Activated CD4-positive, alpha-beta T cell treated with anti-CD3 and anti-CD28 coated beads for 4 hours (primary cell): ENCODE results near the gene CLPTM1L.
A peak's percentile ranks its signal among the peaks of the same experiment; 100 is the strongest.
"Not testable (repeated sequence)": the region's sequence is repeated elsewhere in the genome, so short reads cannot be mapped to it uniquely, and the experiment has no call there.

Experiments
- DNase-seq, 2 donors: peaks; one replicate each; pipeline ENCODE4 v3.0.0-alpha.2; 2020

Gene CLPTM1L

DNA sequence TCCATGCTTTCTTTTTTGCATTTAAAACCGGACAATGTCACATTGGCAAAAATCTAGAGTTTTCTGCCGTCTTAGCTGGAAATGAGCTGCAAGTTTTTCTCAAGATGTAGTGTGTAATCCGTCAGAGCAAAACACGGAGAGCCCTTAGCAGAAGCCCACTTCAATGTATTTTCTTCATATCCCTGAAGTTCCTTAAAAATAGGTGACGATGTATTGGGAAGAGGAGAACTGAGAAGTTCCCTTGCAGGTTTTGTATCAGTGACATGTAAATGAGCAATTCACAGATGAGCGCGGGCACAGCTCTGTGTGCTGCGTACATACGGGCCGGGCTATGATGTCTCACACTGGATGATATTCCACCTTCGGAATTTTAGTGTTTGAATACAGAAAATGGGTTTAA, 14.8 kb upstream of the CLPTM1L start:
- DNase-seq, result no peak

DNA sequence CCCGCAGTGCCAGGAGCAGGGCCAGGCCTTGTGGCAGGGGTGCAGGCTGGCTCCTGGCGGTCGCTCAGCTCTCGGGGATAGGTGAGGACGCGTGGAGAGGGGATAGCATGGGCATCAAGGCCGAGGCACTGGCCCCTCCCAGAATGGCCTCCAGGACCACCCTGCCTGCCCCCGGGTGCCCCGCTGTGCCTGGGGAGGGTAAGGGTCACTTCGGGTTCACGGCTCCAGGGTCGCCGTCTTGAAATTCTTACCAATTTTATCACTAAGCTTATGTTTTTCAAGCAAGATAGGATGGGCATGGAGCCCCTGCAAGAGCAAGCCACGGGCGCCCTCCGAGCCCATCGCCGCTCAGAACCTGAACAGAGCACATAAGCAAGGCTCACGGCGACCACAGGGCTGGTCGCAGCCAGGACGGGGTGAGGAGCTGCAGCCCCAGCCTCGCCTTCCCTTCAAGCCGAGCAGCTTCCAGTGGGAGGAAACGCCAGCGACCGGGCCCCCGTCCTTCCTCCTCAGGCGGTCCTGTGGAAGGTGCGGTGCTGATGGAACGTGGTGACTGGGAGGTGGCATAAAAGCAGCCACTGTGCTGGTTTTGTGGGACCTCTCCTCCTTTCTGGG, 14.2 kb upstream of the CLPTM1L start:
- DNase-seq, result no peak

DNA sequence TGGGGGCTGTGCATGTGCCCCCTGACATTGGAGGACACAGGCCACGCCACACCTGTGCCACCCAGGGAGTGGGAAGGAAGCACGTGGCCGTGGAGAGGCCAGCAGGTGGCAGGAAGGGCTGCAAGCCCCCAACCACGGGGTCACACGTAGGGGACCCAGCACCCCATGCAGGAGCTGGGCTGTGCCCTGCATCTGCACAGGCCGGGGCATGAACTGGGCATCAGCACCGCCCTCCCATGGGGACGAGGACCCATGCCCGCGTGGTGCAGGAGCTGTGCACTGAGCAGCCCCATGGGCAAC, 13.8 kb upstream of the CLPTM1L start:
- no peak for DNase-seq

DNA sequence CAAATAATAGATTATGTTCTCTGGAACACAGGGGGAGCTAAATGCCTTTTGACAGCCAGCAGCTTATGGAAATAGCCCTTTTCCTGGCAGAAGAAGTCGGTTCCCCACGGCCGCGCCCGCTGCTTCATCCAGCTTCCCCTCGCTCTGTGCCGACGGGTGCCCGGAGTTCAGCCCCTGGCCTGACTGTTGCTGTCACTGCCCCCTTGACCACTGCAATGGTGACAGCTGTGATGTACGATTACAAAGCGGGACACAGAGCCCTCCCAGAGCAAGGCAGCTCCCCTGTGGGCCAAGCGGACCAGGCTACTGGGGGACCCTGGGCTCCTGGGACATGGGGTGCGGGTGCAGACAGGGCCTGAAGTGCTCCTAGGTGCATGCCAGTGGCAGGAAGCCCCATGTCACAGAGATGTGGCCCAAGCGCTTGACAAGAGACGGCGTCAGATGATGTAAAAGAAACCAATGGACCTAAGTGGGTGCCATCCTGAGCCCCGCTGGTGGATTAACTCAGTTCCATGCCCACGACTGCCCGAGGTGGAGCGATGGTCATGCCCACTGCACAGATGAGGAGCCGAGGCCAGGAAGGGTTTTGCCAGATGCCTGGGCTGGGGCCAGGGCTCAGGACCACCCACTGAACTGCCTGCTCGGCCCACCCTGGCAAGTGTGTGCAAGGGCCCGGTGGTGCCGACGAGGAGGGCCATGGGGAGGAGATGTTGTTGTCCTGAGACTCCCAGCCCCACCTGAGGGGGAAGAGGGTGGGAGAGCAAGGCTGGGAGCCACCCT, 13.2 kb upstream of the CLPTM1L start:
- DNase-seq, result no peak

DNA sequence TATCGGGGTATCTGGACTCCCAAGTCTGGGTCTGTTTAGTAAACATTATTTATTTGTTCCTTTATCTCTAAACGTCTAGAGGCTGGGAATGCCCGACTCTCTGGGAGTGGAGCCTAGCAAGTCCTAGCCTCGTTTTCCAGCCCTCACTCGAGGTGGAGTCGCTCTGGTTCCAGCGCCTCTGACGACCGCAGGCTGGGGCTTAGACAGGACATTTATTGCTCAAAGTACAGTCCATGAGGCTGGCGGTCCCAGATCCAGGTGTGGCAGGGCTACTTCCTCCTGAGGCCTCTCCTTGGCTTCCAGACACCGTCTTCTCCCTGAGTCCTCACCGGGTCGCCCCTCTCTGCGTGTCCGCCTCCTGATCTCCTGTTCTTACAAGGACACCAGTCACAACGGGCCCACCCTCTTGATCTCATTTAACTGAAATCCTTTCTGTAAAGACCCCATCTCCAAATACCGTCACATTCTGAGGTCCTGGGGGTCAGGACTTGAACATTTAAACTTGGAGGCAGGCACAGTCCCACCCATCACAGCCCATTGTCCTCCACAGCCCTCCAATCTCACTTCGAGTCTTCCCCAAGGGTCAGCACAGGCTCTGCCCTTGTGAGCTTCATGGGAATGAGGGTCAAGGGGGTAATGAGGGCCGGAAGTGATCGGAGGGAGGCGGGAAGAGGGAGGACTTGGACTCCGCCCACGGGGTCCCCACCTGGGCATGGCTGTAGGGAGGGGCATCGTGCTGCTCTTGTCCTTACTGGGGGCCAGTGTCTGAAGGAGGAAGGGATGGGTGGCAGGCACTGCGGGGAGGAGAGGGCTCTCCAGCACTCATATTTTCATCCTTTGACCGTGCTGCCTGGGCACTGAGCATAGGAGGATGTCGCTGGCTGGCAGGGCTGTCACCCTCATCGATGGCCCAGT, 12.2 kb upstream of the CLPTM1L start:
- no peak for DNase-seq

DNA sequence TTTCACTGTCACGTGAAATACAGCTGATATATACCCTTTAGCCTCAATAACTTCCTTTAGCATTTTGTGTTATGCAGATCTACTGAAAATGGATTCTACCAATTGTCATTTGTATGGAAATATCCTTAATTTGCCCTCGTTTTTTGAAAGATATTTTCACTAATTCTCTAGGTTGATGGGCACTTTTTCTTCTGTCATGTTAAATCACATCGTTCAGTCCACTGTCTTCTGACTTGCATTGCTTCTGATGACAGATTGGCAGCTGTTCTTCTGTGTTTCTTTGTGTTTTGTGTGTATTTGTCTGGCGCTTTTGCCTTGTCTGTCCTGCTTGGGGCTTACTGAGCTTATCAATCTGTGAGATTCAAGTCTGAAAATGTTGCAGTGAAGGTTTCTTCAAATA, 9.7 kb upstream of the CLPTM1L start:
- no peak for DNase-seq

DNA sequence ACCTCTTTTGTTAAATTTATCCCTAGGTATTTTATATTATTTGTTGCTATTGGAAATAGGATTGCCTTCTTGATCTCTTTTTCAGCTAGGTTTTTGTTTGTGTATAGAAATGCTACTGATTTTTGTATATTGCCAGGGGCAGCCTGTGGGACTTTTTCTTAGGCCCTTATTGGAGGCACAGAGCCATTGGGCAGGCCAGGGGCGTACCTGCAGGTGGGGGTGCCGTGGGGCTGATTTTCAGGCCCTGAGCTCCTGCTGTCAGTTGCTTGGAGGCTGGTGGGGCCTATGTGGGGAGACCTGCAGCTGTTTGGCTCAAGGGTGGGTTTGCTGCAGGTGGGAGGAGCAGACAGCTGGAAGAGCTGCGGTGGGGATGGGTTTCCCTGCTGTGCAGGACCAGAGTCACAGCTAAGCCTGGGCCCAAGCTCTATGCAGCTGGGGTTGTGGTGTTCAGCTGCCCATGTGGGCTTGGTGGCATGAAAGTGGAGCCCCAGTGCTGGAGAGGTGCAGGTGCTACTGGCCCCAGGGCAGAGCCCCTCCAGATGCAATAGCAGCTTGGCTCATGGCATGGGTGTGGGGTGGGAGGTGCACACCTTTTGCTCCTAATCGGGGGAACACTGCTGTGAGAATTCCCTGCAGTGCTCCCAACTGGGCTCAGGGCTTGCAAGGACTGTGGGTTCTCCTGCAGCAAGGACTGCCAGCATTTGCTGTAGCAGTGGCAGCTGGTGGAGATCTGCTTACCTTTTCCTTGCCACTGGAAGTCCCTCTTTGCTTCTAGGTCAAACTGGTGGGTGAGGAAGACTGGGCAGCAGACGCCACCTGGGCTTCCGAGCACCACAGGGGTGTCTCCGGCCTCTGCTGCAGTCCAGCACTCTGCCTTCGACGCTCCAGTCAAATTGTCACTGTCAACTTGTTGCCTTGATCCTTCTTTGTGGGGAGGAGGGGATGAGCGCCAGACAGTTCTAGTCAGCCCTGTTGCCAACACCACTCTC, 7.6 kb upstream of the CLPTM1L start:
- no peak for DNase-seq

DNA sequence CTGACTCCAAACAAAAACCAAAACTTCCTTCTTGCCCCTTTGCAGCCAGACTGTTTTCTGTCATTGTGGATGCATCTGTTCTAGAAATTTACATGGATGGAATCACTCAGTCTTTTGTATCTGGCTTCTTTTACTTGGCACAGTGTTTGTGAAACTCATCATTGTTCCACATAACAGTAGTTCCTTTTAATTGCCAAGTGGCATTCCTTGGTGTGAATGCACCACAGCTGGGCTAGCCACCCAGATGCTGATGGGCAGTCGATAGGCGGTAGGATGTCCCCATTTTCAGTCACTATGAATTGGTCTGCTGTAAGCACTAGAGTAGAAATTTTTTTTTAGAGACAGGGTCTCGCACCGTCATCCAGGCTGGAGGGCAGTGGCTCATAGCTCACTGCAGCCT, 6.3 kb upstream of the CLPTM1L start:
- no peak for DNase-seq

DNA sequence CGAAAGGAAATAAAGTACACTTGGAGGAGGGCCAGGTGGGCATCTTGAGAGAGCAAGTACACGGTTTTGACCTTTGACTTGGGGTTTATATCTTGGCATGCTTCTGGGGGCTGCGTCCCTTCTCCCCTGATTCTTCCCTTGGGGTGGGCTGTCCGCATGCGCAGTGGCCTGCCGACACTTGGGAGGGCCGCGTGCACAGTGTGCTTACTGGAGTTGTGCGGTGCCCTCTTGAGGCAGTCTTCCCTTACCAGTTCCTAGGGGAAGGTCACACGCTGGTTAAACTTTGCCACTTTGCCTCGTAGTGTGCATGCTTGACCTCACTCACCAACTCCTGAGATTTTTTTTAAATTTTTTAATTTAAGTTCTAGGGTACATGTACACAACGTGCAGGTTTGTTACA, 4.3 kb upstream of the CLPTM1L start:
- no peak for DNase-seq

DNA sequence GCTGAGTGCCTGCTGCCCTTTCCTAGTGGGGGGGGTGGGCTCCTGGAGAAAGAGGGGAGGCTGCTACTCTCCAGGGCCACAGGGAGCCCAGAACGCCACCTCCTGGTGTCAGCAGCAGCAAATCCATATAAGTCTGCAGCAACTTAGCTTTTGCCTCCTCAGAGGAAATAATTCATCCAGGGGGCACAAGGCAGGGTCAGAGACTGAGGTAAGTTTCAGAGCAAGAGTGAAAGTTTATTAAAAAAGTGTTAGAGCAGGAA, 4.0 kb upstream of the CLPTM1L start:
- DNase-seq, result no peak

DNA sequence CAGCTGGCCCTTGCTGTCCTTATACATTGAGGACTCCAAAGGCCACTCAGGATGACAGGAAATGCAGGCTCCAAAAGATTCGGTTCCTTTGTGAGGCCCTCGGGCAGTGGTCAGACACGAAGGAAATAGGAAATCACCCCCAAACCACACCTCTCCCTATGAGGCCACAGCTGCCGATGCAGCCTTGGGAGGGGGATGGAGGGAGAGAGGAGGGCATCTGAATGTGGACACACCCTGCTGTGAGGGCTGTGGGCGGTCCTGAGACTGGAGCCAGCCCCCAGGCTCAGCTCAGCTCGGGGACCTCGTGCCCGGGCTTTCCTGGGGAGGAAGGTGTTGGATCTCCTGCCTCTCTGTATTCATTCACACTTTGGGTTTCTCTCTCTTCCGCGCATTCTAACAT, 2.7 kb upstream of the CLPTM1L start:
- no peak for DNase-seq

DNA sequence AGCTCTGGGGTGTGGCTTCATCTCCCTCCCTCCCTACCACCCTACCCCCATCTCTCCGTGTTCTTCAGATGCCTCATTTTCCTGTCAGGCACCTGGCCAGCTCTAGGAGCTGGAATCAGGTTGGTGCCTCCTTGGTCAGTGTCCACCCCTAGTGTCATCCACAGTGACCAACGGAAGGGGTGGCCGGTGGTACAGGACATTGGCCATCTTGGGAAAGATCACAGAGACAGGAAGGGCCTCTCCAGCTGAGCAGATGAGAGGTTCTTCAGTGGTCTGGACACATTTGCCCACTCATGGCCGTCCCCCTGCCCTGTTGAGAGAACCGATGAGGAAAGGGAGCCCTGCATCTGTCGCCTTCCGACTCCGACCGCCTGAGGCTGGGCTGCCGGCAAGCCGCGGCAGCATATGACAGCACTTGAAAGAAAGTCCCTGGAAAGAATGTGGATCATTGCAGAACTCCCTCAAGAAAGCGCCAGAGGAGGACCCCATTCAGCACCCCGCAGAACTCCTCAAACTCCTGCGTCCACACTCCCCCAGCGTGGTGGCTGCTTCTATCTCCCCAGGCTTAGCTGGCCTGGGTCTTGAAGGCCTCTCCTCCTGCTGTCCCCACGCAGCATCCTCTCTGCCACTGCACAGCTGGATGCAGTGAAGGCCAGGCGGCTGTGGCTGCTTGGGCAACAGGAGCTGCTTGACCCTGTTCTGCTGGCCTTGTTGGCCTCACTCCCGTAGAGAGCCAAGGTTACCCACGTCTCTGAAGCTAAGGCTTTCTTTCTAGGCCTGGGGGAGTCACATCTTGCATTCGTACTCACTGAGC, 1.9 kb upstream of the CLPTM1L start:
- no peak for DNase-seq

DNA sequence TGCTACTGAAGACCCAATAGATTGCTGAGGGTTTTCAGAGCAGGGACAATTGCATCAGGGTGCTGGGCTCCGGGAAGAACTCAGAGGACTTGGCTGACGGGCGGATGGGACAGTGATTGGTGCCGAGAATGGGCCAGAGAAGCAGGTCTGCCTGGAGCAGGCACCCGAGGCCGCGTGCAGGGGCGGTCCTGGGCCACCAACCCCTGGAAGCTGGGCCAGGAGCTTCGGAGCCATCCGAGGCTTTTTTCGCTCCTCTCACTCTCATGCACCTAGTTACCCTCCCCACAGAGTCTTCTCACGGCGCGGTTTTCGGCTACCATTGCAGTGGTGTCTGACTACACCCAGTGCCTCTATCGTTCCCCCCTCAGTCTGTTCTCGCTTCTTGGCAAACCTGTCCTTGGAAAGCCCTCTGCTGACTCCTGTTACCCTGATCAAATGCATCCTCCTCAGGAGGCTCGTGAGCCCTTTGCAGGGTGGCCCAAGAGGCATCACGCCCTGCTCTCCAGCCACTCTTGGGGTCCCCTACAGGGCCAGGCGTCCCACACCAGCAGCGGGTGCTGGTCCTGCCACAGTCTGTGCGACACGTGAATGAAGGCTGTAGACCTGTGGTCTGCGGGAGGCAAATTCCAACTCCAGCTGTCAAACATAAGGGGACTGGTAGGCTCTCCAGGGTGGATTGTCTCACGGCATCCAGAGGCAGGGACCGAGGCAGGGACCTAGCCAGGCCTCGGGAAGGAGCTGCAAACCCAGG, 1.2 kb upstream of the CLPTM1L start:
- no peak for DNase-seq

DNA sequence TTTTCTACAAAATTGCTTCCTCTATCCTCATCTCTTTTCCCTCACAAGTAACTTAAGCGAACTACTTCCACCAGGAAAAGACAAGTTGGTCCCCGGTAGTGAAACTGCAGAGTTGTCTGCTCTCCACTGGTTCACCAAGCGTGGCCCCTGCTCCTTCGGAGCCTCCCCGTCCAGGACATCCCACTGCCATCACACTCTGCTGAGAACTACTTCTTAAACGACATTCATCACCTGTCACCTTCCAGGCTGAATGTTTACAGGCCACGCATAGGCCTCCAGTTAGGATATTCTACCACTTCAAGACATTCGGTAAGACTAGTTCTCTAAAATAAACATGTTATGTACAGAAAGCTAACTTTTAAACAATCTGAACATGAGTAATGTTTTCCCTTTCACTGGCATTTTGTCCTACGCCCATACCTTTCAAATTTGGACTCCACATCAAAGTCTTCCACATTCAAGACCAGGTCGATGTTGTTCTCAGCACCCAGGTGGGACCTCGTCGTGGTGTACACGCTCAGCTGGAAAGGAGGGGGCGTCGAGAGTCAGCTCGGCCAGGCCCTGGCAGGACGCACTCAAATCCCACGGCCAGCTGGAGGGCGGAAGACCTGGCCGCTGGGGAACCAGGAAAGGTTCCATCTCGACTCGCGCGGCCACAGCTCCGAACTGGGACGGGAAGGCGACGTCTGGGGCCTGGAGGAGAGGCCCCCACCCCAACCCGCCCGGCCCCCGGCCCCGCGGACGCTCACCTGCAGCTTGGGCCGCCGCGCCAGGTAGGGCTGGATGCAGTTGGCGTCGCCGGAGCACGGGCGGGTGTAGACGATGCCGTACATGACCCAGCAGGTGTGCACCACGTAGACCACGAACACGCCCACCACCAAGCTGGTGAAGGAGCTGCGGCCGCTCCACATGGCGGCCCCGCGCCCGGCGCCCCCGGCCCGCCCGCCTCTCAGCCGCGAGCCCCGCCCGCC, 683 bp downstream of the CLPTM1L start:
- peak; percentile 20 to 36 for DNase-seq

DNA sequence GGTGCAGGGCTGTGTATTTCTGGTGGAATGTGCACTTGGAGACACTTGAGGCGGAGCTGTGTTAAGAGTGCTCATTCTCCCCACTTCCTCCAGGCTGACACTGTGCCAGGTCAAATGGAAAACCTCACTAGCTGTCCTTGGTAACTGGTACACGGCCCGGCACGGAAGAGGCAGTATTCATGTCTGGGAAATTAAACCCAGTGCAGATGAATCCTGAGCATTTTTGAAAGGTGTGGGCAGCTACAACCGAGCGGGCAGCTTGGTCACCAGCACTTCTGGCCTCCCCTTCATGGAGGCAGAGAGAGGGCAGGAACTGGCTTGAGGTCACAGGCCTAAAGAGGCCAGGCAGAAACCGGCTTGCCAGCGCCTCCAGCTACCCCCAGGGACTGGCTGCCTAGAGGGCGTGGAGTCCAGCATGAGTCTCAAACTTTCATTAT, 1.6 kb downstream of the CLPTM1L start:
- DNase-seq, result no peak

DNA sequence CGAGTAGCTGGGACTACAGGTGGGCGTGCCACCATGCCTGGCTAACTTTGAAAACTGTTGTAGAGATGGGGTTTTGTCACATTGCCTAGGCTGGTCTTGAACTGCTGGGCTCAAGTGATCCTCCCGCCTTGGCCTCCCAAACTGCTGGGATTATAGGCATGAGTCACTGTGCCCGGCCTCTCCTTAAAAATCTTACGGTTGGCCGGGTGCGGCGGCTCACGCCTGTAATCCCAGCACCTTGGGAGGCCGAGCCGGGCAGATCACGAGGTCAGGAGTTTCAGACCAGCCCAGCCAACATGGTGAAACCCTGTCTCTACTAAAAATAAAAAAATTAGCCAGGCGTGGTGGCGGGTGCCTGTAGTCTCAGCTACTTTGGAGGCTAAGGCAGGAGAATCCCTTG, 2.2 kb downstream of the CLPTM1L start:
- not testable (repeated sequence) for DNase-seq

DNA sequence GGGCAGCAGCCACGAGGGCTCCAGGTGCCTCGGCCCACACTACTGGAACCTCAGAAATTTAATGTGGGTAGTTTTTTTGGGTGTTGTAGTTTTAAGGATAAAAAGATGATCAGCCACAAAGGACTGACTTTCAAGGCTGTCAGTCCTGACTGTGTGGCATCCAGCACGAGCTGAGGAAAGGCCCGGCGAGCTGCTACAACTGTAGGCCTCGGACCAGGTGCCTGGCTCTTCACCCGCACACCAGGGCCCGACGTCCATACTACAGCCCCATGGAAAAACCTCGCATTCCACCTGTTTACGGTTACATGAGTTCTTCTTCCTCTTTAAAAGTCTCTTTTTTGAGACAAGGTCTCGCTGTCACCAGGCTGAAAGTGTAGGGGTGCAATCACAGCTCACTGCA, 2.6 kb downstream of the CLPTM1L start:
- DNase-seq, result no peak

DNA sequence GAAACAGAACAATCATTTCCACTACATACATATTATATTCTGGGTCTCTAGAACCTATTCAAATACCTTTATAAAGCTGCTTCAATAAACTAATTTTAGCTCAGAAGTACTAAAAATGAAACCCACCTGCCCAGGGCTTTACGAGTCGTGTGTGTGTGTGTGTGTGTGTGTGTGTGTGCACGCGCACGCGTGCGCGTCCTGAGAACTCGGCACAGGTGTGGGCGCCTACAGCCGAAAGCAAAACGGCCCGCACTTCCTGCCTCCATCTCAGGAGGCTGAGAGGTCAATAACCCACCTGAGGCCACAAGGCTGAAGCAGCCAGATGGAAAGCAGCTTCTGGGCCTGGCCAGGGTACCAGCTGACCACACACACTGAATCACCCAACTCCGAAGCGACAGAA, 3.0 kb downstream of the CLPTM1L start:
- DNase-seq, result no peak

DNA sequence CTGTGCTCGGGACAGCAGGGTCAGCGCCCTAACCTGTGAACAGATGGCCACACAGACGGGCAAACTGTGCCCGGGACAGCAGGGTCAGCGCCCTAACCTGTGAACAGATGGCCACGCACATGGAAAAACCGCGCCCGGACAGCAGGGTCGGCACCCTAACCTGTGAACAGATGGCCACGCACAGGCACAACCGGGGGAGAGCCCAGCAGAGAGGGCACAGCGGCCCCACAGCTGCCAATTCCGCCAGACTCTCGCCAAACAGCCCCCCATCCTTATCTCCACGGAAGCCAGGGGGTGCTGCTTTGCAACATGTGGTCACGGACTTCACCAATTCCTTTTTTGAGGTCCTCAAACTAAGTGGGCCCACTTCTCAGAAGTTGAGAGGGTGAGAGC, 5.1 kb downstream of the CLPTM1L start:
- not testable (repeated sequence) for DNase-seq
